ENCODE data around the gene CACNA1H.

DNA sequence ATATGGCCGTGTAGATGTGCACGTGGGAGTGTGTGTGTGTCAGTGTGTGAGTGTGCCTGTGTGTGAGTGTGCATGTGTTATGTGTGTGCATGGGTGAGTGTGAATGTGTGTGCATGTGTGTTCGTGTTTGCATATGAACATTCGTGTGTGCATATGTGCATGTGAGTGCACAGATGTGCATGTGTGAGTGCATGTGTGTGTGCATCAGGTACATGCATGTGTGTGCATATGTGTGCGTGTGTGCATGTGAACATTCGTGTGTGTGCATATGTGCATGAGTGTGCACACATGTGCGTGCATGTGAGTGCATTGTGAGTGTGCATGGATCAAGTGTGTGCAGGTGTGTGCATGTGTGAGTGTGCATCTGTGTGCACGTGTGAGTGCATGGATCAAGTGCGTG, 85.1 kb downstream of the CACNA1H start:
- TF ChIP-seq ELF4 (IDR thresholded peaks at IDR 0.05), result no peak
- TF ChIP-seq LEF1 (IDR thresholded peaks at IDR 0.05; ENCODE audit: borderline replicate concordance), result no peak
- TF ChIP-seq FOXM1 (IDR thresholded peaks at IDR 0.05; ENCODE audit: borderline replicate concordance), result no peak
- TF ChIP-seq BHLHE40 (IDR thresholded peaks at IDR 0.05; ENCODE audit: borderline replicate concordance), result no peak
- no peak for TF ChIP-seq NFRKB (IDR thresholded peaks at IDR 0.05)
- no peak for TF ChIP-seq SP1 (IDR thresholded peaks at IDR 0.05)
- TF ChIP-seq SUZ12 (IDR thresholded peaks at IDR 0.05), result no peak
- no peak for TF ChIP-seq L3MBTL2 (conservative IDR thresholded peaks at IDR 0.05)
- TF ChIP-seq ZNF384 (IDR thresholded peaks at IDR 0.05), result no peak
